ENCODE measurements around the gene PIGZ. TPM values are rescaled to one million over a fixed set of nuclear protein-coding genes. Genes with fewer than 3 reads are reported as not detected.
"Not testable (repeated sequence)": the region's sequence is repeated elsewhere in the genome, so short reads cannot be mapped to it uniquely, and the experiment has no call there.

PIGZ gene
- total RNA-seq, 8 experiments from 2014 or later: 1.2 to 7.1 (median 2.2) TPM

DNA sequence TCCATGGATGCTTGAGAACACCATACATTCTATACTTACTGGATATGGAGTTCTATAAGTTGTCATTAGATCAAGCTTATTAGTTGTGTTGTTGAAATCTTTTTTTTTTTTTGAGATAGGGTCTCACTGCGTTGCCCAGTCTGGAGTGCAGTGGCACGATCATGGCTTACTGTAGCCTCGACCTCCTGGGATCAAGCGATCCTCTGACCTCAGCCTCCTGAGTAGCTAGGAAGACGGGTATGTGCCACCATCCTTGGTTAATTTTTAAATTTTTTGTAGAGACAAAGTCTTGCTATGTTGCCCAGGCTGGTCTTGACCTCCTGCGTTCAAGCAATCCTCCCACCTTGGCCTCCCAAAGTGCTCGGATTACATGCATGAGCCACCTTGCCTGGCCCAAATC, 13.8 kb downstream of the PIGZ start:
- in situ Hi-C loops (cut with MboI; ENCODE audit: low pct_unique_long_range_greater_than_20kb in 2 of 9, low sequenced_read_pairs in 9 of 9, unreplicated experiment in 9 of 9): no loop called here
- Histone ChIP-seq H3K4me1 (replicated peaks in 1 of 2) (no peaks in the 10 kb centered on the region), H3K4me3 (no peak overlapping the region), H3K27ac (no peak overlapping the region)
- no peak for ATAC-seq (replicated peaks in 6 of 8)
- 53 to 92% (median 79%) methylated on average over 2 to 7 of the region's 7 CpGs; no CpG with 5 or more reads in 1 of the 10 experiments for WGBS, 10 experiments

DNA sequence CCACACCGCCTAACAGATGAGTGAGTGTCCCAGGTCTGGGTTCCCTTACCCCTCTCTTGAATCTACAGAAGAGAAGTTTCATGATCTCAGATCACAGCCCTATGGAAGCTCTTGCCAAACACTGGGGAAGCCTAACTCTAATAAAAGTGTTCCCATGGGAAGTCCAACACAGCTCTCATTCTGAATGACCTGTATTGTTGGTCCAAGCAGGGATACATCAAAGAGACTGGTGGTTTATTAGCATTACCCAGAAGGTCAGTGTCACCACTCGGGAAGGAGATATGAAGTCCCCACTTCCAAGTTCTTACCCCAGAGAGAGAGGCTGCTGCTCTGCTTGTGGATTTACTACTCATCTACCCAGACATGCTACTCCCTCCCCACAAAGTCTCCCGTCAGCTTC, 17.3 kb downstream of the PIGZ start:
- in situ Hi-C loops (cut with MboI; ENCODE audit: low pct_unique_long_range_greater_than_20kb in 2 of 9, low sequenced_read_pairs in 9 of 9, unreplicated experiment in 9 of 9): no loop called here
- 67 to 100% (median 67%) methylated on average over 1 of the region's 3 CpGs; no CpG with 5 or more reads in 7 of the 10 experiments for WGBS, 10 experiments
- no peak for ATAC-seq (replicated peaks in 6 of 8)

DNA sequence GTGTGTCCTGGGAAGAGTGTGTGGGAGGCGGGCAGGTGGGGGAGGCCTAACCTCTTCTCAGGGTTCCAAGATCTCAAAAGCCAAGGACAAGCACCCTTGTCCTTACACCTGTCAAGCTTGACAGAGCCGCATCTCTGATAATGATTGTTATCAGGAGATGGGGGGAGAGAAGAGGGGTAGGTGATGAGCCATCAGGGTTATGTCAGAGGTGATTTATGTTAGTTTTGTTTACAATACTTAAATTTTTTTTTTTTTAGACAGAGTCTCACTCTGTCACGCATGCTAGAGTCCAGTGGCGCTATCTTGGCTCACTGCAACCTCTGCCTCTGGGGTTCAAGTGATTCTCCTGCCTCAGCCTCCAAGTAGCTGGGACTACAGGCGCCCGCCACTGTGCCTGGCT, 18.9 kb downstream of the PIGZ start:
- H3K4me3 ChIP-seq: no peak overlapping the region
- H3K4me1 ChIP-seq (replicated peaks in 1 of 2): no peaks in the 10 kb centered on the region
- in situ Hi-C loops (cut with MboI; ENCODE audit: low pct_unique_long_range_greater_than_20kb in 2 of 9, low sequenced_read_pairs in 9 of 9, unreplicated experiment in 9 of 9): no loop called here
- WGBS, 10 experiments: 80 to 100% (median 86%) methylated on average over 2 to 3 of the region's 6 CpGs; no CpG with 5 or more reads in 4 of the 10 experiments
- H3K27ac ChIP-seq: no peak overlapping the region
- ATAC-seq (replicated peaks in 6 of 8): no peak

More for the DNA sequence above, 17.3 kb downstream of the PIGZ start:
- H3K4me3 ChIP-seq: no peak overlapping the region
- H3K27ac ChIP-seq: no peak overlapping the region
- no peaks in the 10 kb centered on the region for H3K4me1 ChIP-seq (replicated peaks in 1 of 2)

DNA sequence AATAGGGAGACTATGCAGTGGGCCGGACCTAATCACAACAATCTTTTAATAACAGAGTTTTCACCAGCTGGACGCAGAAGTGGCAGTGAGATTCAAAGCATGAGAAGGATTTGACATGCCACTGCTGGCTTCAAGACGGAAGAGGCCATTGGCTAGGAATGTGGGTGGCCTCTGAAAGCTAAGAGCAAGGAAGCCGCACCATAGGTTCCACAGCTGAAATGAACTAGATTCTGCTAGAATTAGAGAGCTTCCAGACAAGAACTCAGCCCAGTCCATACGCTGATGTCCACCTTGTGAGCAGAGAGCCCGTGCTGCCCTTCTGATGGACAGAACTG, 19.4 kb downstream of the PIGZ start:
- no peak overlapping the region for H3K27ac ChIP-seq
- ATAC-seq (replicated peaks in 6 of 8): no peak
- in situ Hi-C loops (cut with MboI; ENCODE audit: low pct_unique_long_range_greater_than_20kb in 2 of 9, low sequenced_read_pairs in 9 of 9, unreplicated experiment in 9 of 9): no loop called here
- 42 to 93% (median 78%) methylated on average over 1 to 4 of the region's 6 CpGs; no CpG with 5 or more reads in 2 of the 10 experiments for WGBS, 10 experiments
- no peak overlapping the region for H3K4me3 ChIP-seq
- H3K4me1 ChIP-seq (replicated peaks in 1 of 2): no peaks in the 10 kb centered on the region

DNA sequence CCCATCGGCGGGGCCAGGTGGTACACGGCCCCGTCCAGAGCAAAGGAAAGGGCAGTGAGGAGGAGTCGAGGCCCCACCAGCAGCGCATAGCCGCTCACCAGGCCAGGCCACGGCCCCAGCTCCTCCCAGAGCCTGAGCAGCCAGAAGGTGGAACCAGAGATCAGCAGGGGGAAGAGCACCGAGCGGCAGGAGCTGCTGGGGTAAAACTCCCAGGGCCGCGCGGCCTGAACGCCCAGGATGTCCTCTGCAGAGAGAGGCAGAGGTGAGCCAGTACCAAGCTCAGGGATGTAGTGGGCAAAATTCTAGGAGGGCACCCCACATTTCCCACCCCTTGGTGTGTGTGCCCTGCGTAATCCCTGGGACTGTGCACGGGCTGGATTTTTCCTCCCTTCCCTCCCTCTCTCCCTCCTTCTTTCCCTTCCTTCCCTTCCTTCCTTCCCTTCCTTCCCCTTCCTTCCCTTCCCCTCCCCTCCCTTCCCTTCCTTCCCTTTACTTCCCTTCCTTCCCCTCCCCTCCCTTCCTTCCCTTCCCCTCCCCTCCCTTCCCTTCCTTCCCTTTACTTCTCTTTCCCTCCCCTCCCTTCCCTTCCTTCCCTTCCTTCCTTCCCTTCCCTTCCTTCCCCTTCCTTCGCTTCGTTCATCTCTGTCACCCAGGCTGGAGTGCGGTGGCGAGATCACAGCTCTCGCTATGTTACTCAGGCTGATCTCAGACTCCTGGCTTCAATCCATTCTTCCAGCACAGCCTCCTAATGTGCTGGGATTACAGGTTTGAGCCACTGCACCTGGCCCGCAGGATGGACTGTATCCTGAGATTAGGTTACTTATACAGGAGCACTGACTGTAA, 20.0 kb downstream of the PIGZ start:
- Histone ChIP-seq H3K4me1 (replicated peaks in 1 of 2) (peaks cover 3 to 5% of the 10 kb centered on the region in 2 donors), H3K4me3 (no peak overlapping the region), H3K27ac (no peak overlapping the region)
- in situ Hi-C loops (cut with MboI; ENCODE audit: low pct_unique_long_range_greater_than_20kb in 2 of 9, low sequenced_read_pairs in 9 of 9, unreplicated experiment in 9 of 9): no loop called here
- peak in 7 of 8 experiments; percentile 8 to 75 (median 45) for ATAC-seq (replicated peaks in 6 of 8)
- 33 to 100% (median 38%) methylated on average over 1 to 6 of the region's 22 CpGs; no CpG with 5 or more reads in 5 of the 10 experiments for WGBS, 10 experiments

DNA sequence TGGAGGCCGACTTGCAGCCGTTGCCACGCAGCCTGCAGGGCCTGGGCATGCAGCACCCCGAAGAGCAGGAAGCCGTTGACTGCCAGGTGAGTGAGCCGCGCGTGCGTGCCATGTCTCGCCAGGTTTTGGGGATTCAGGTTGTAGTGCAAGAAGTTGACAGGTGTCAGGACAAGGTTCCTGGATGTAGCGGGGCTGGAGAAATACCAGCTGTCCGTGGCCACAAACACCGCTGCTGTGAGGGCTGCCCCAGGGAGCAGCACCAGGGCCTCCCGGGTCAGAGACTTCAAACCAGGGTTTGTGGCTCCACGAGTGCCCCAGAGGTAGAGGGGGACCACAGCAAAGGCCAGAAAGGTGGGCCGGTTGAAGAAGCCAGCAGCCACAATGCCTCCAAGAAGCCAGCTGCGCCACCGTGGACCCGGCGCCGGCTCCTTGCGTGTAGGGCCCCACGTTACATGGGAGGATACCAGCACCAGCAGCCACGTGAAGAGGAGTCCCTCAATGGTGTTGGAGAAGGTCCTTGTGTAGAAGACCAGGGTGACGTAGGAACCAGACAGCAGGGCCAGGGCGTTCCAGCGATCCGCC, 20.7 kb downstream of the PIGZ start:
- Histone ChIP-seq H3K27ac (no peak overlapping the region), H3K4me3 (no peak overlapping the region), H3K4me1 (replicated peaks in 1 of 2) (peaks cover 6 to 9% of the 10 kb centered on the region in 2 donors)
- peak in 1 of 8 experiments; percentile 9 for ATAC-seq (replicated peaks in 6 of 8)
- WGBS, 10 experiments: 80 to 100% (median 92%) methylated on average over 1 to 7 of the region's 28 CpGs; no CpG with 5 or more reads in 4 of the 10 experiments
- in situ Hi-C loops (cut with MboI; ENCODE audit: low pct_unique_long_range_greater_than_20kb in 2 of 9, low sequenced_read_pairs in 9 of 9, unreplicated experiment in 9 of 9): no loop called here

- WGBS, 10 experiments: 60 to 87% (median 61%) methylated on average over 1 to 4 of the region's 10 CpGs; no CpG with 5 or more reads in 7 of the 10 experiments
- Histone ChIP-seq H3K27ac (no peak overlapping the region), H3K4me1 (replicated peaks in 1 of 2) (peaks cover 6 to 9% of the 10 kb centered on the region in 2 donors), H3K4me3 (no peak overlapping the region)
- ATAC-seq (replicated peaks in 6 of 8): no peak
- in situ Hi-C loops (cut with MboI; ENCODE audit: low pct_unique_long_range_greater_than_20kb in 2 of 9, low sequenced_read_pairs in 9 of 9, unreplicated experiment in 9 of 9): no loop called here
Measured at GRCh38 chr3:196947136-196947859, 21.3 kb downstream of the PIGZ start.

GRCh38 chr3:196944037-196944790, 24.4 kb downstream of the PIGZ start:
- Histone ChIP-seq H3K4me3 (peak overlapping the region in 2 of 5 donors; percentile 80 to 89), H3K4me1 (replicated peaks in 1 of 2) (peaks cover 15 to 20% of the 10 kb centered on the region in 2 donors)
- 50 to 100% (median 77%) methylated on average over 1 to 9 of the region's 14 CpGs; no CpG with 5 or more reads in 3 of the 10 experiments for WGBS, 10 experiments
- H3K27ac ChIP-seq; in situ Hi-C loops (cut with MboI; ENCODE audit: low pct_unique_long_range_greater_than_20kb in 2 of 9, low sequenced_read_pairs in 9 of 9, unreplicated experiment in 9 of 9); ATAC-seq (replicated peaks in 6 of 8): not testable (repeated sequence)

GRCh38 chr3:196942915-196943277, 25.7 kb downstream of the PIGZ start:
- Histone ChIP-seq H3K4me1 (replicated peaks in 1 of 2) (peaks cover 15 to 20% of the 10 kb centered on the region in 2 donors), H3K4me3 (peak overlapping the region; percentile 70 to 91 (median 80)), H3K27ac (peak overlapping the region; percentile 84 to 98)
- ATAC-seq (replicated peaks in 6 of 8): peak in 3 of 8 experiments; percentile 5 to 6 (median 5)
- WGBS, 10 experiments: 0% methylated on average over 1 to 9 of the region's 25 CpGs; no CpG with 5 or more reads in 5 of the 10 experiments
- in situ Hi-C loops (cut with MboI; ENCODE audit: low pct_unique_long_range_greater_than_20kb in 2 of 9, low sequenced_read_pairs in 9 of 9, unreplicated experiment in 9 of 9): no loop called here

DNA sequence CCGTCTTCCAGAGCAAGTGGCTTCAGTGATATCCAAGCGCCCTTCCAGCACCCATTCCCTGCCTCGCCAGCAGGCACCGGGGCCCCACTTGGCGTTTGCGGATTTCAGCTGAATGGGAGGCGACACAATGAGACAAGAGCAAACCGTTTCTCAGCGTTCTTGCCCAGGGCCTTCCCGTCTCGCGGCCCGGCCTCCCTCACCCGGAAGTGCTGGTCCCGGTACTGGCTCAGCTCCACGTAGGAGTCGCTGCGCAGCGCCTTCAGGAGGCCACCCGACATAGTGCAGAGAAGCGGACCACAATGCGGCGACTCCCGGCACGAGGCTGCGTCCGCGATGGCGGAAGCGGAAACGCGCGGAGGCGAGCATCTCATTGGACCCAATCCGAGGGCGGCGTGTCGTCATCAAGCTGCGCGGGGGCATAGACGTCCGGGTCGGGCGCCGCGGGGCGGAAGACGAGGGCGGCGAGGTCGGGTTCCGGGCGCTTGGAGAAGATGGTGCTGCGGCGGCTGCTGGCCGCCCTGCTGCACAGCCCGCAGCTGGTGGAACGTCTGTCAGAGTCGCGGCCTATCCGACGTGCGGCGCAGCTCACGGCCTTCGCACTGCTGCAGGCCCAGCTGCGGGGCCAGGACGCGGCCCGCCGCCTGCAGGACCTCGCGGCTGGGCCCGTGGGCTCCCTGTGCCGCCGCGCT, 26.3 kb downstream of the PIGZ start, which contains the start of gene NCBP2:
Gene NCBP2, minus strand, starts transcription at position 303 of the 689 bp plus-strand sequence. Its CDS starts 25 bp downstream, at position 278.
- H3K4me1 ChIP-seq (replicated peaks in 1 of 2): peaks cover 15 to 20% of the 10 kb centered on the region in 2 donors
- H3K4me3 ChIP-seq: peak within 1 kb of the TSS; percentile 70 to 91 (median 80)
- peak; percentile 86 to 97 (median 96) for ATAC-seq (replicated peaks in 6 of 8)
- H3K27ac ChIP-seq: peak within 1 kb of the TSS; percentile 97 to 98
- in situ Hi-C loops (cut with MboI; ENCODE audit: low pct_unique_long_range_greater_than_20kb in 2 of 9, low sequenced_read_pairs in 9 of 9, unreplicated experiment in 9 of 9): no loop called here
- 0 to 10% (median 0%) methylated on average over 3 to 26 of the region's 77 CpGs; no CpG with 5 or more reads in 5 of the 10 experiments for WGBS, 10 experiments

DNA sequence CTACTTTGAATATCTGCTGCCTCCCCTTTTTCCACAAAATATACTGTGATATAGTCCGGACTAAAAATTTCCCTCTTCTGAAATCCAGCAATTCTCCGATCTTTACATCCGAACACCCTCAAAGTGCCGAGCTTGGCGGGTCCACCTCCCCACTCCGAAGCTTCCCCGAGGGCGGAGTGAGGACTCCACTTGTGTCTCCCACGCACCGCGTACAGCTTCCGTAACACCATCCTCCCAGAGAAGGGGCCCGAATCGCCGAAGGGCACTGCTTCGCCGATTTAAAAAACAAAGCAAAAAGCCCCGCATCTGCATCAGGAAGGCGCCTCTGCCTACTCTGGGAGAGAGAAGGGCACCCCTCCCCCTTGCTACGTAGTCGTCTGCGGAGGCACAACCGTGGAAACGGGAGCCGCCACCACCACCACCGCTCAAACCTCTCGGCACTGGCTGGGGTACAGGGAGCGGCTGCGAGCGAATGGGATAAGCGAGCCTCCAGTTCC, 26.9 kb downstream of the PIGZ start:
- 0 to 1% (median 0%) methylated on average over 2 to 19 of the region's 31 CpGs; no CpG with 5 or more reads in 4 of the 10 experiments for whole genome bisulfite sequencing, 10 experiments
- in situ Hi-C loops (cut with MboI; ENCODE audit: low pct_unique_long_range_greater_than_20kb in 2 of 9, low sequenced_read_pairs in 9 of 9, unreplicated experiment in 9 of 9): no loop called here
- peak; percentile 50 to 63 (median 57) for ATAC-seq (replicated peaks in 6 of 8)
- H3K4me3 ChIP-seq: peak overlapping the region; percentile 70 to 91 (median 80)
- H3K4me1 ChIP-seq (replicated peaks in 1 of 2): peaks cover 15 to 20% of the 10 kb centered on the region in 2 donors
- H3K27ac ChIP-seq: peak overlapping the region; percentile 97 to 98

Data from motor neuron (in vitro differentiated cells).